ENCODE measurements around the gene GPC1.

DNA sequence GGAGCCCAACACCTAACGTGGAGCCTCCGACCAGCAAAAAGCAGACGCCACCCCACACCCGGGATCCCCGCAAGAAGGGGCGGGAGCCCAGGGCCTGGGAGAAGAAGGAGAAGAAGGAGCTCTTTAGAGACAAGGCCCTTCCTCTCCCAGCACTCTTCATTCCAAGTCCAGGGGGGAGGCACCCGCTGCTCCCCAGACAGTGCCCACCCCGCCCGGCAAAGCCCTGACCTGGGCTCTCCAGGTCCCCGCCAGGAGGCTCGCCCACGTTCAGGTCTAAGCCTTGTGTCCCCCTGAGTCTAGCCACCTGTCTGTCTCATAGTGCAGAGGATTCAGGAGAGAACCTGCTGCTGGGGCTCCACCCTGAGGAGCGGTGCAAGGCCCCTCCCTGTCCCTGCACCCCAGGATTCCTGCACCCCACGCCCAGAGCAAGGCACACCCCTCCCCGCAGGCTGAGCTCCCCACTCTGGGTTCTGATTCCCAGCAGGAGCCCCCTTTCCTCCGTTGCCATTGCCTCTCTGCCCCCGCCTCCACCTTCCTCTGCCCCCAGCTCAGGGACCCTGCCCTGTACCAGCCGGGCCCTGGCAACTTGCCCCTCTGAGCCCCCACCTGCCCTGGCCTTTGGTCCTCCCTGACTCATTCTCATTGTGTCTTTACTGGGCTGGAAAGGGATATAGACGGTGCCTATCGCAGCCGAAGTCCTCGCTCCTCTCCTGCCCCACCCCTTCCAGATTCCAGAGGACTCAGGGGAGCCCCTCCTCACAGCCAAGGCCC, 33.5 kb upstream of the GPC1 start:
- TF ChIP-seq, protein P1, sequence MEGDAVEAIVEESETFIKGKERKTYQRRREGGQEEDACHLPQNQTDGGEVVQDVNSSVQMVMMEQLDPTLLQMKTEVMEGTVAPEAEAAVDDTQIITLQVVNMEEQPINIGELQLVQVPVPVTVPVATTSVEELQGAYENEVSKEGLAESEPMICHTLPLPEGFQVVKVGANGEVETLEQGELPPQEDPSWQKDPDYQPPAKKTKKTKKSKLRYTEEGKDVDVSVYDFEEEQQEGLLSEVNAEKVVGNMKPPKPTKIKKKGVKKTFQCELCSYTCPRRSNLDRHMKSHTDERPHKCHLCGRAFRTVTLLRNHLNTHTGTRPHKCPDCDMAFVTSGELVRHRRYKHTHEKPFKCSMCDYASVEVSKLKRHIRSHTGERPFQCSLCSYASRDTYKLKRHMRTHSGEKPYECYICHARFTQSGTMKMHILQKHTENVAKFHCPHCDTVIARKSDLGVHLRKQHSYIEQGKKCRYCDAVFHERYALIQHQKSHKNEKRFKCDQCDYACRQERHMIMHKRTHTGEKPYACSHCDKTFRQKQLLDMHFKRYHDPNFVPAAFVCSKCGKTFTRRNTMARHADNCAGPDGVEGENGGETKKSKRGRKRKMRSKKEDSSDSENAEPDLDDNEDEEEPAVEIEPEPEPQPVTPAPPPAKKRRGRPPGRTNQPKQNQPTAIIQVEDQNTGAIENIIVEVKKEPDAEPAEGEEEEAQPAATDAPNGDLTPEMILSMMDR (IDR thresholded peaks at IDR 0.05), result no peak
- no peak for TF ChIP-seq POLR2A (IDR thresholded peaks at IDR 0.05)
- TF ChIP-seq POLR2AphosphoS5 (IDR thresholded peaks at IDR 0.05), result no peak
